ENCODE data around the gene PPP1R26. TPM values are rescaled to one million over a fixed set of nuclear protein-coding genes. Genes with fewer than 3 reads are reported as not detected.

PPP1R26 gene
- total RNA-seq, 1 donor from 2014 or later: 6.8 TPM

GRCh38 chr9:135464181-135464580 is 15.4 kb upstream of the PPP1R26 start:
- DNase-seq: no peak

- DNase-seq: no peak
Observed at GRCh38 chr9:135468854-135469521, 10.6 kb upstream of the PPP1R26 start.

GRCh38 chr9:135471791-135472640 is 7.6 kb upstream of the PPP1R26 start:
- DNase-seq: no peak

- no peak for DNase-seq
Observed at GRCh38 chr9:135473972-135474543, 5.5 kb upstream of the PPP1R26 start.

GRCh38 chr9:135474915-135475314 is 4.7 kb upstream of the PPP1R26 start:
- no peak for DNase-seq

- DNase-seq: no peak
Observed at GRCh38 chr9:135476561-135477355, 2.8 kb upstream of the PPP1R26 start.

GRCh38 chr9:135478191-135478590 is 1.4 kb upstream of the PPP1R26 start:
- DNase-seq: no peak

GRCh38 chr9:135478829-135479468 is 633 bp upstream of the PPP1R26 start:
- no peak for DNase-seq

GRCh38 chr9:135480071-135480939 is 723 bp downstream of the PPP1R26 start:
- DNase-seq: no peak

GRCh38 chr9:135480940-135481310 is 1.3 kb downstream of the PPP1R26 start:
- DNase-seq: no peak

- no peak for DNase-seq
Observed at GRCh38 chr9:135482015-135482754, 2.6 kb downstream of the PPP1R26 start.

- no peak for DNase-seq
Observed at GRCh38 chr9:135484460-135485277, 5.1 kb downstream of the PPP1R26 start.

- DNase-seq: no peak
Observed at GRCh38 chr9:135485385-135485784, 5.8 kb downstream of the PPP1R26 start.

GRCh38 chr9:135485832-135486231 is 6.2 kb downstream of the PPP1R26 start:
- no peak for DNase-seq

- no peak for DNase-seq
Observed at GRCh38 chr9:135486267-135487065, 6.9 kb downstream of the PPP1R26 start.

GRCh38 chr9:135487281-135488012 is 7.9 kb downstream of the PPP1R26 start:
- no peak for DNase-seq

GRCh38 chr9:135488013-135488330 is 8.4 kb downstream of the PPP1R26 start:
- DNase-seq: no peak

GRCh38 chr9:135488527-135488926 is 8.9 kb downstream of the PPP1R26 start:
- DNase-seq: no peak
